ENCODE data around the gene PAX4. TPM values are rescaled to one million over a fixed set of nuclear protein-coding genes. Genes with fewer than 3 reads are reported as not detected.

The PAX4 gene
- total RNA-seq, 1 experiment from 2014 or later = not detected

DNA sequence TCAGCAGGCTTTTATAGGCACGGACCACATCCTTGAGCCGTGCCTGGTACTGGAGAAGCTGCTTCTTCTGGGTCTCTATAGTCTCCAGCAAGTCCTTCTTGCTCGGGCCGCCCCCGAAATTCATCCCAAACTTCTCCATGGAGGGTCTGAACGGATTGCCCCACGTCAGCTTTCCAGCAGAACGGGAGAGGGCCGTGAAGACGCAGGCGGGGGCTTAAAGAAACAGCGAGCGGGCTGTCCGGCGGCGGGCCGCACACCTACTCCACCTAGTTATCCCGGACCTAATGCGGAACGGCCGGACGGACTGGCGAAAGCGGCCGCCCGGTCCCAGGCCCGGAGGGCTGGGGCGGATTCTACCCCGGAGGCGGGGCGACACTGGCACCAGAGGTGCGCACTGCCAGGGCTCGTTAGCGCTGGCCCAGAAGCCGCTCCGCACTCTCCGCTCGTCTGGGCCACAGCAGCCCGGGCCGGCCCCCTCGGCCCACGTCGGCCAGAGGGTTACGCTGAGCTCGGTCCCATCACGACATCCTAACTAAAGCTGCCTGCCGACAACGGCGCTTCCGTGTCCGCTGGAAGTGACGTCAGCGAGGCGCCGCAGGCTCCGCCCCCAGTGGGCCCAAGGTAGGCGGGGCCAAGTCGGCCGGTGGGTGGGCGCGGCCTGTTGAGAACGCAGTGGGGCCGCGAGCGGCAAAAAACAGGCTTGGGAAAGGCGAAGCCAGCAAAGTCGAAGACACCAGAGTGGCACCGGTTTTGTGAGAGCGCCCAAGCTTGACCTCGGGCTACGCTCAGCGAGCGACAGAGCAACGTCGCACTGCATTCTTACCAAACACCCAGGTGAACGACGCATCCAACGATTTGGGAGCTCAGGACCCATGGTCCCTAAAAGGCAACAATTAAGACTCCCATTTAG lies 32.6 kb downstream of the PAX4 start, which contains the start of gene GCC1:
Gene GCC1, minus strand, starts transcription at position 553 of the 910 bp plus-strand sequence. Its CDS starts 414 bp downstream, at position 139.
- Histone ChIP-seq H4K20me1 (ENCODE audit: insufficient read depth) (no peaks in the 10 kb centered on the region), H3K9ac (ENCODE audit: low read length) (peak within 1 kb of the TSS; percentile 83), H3K4me3 (replicated peaks in 1 of 2; ENCODE audit: low read depth in 1 of 2, low read length in 2 of 2) (peak within 1 kb of the TSS; percentile 88 to 94), H3K36me3 (ENCODE audit: control insufficient read depth in 1 of 2, insufficient read depth in 2 of 2, low read length in 2 of 2) (peaks cover 10 to 14% of the 10 kb centered on the region in 2 experiments; a peak in 3 of 4 replicates), H3K9me3 (ENCODE audit: control insufficient read depth in 1 of 2, insufficient read depth in 1 of 2, low read depth in 1 of 2, low read length in 2 of 2) (no peaks in the 10 kb centered on the region), H3K79me2 (ENCODE audit: insufficient read depth, low read length) (peaks cover 43% of the 10 kb centered on the region), H3K27ac (ENCODE audit: low read depth, low read length) (peak within 1 kb of the TSS; percentile 64), H3K4me2 (ENCODE audit: low read length) (peak within 1 kb of the TSS; percentile 77), H3K4me1 (ENCODE audit: control insufficient read depth in 1 of 2, insufficient read depth in 2 of 2, low read length in 2 of 2) (peaks cover 19 to 41% of the 10 kb centered on the region in 2 experiments; a peak in 3 of 4 replicates), H2AFZ (ENCODE audit: low read depth, low read length, poor library complexity, severe bottlenecking) (peak within 1 kb of the TSS; percentile 52), H3K9me2 (ENCODE audit: insufficient read depth) (no peaks in the 10 kb centered on the region), H3K27me3 (ENCODE audit: insufficient read depth, low read length) (no peaks in the 10 kb centered on the region)
- POLR2A ChIA-PET = no interaction called here
- TSS peak; percentile 49 for BruUV-seq (replicated peaks)
- ATAC-seq (peak; percentile 74), DNase-seq (ENCODE audit: low read depth, low spot score) (peak; percentile 82)
- intact Hi-C loops (cut with micrococcal nuclease) = loop anchor here (5.0 kb wide), 2 partner anchors 67 to 193 kb away; partner anchors contain the start of genes SND1 and ZNF800
- RAD21 ChIA-PET (ENCODE audit: low non-redundant PET in 1 of 2, low total read pairs in 2 of 2, uncharacterized antibody in 2 of 2, unreplicated experiment in 2 of 2) = interaction anchor here in 1 of 2 experiments (0.6 kb wide), 1 partner anchor 9 kb away, joined by 3 read pairs; no protein-coding TSS in a partner anchor
- CTCF ChIA-PET = interaction anchor here (1.3 kb wide), 1 partner anchor 44 kb away, joined by 4 read pairs; no protein-coding TSS in a partner anchor
- peak; percentile 62 for TF ChIP-seq POLR2A (IDR thresholded peaks at IDR 0.05; ENCODE audit: borderline replicate concordance, extremely low read depth, insufficient read depth, insufficient read length)
- no peak for TF ChIP-seq ELF1 (IDR thresholded peaks at IDR 0.05; ENCODE audit: borderline replicate concordance, low read depth)
- no peak for TF ChIP-seq FOSL1 (IDR thresholded peaks at IDR 0.05; ENCODE audit: low read depth)
- TF ChIP-seq EZH2 (IDR thresholded peaks at IDR 0.05) = no peak
- TF ChIP-seq EGR1 (IDR thresholded peaks at IDR 0.05; ENCODE audit: low read depth) = no peak
- TF ChIP-seq POLR2AphosphoS5 (IDR thresholded peaks at IDR 0.05; ENCODE audit: low read depth, low read length) = peak; percentile 96
- TF ChIP-seq ZNF274 (IDR thresholded peaks at IDR 0.05; ENCODE audit: low read depth, low read length) = no peak
- TF ChIP-seq, protein P1, sequence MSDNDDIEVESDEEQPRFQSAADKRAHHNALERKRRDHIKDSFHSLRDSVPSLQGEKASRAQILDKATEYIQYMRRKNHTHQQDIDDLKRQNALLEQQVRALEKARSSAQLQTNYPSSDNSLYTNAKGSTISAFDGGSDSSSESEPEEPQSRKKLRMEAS (IDR thresholded peaks at IDR 0.05) = no peak
- TF ChIP-seq ZFX (IDR thresholded peaks at IDR 0.05) = peak; percentile 85
- TF ChIP-seq, protein P2, sequence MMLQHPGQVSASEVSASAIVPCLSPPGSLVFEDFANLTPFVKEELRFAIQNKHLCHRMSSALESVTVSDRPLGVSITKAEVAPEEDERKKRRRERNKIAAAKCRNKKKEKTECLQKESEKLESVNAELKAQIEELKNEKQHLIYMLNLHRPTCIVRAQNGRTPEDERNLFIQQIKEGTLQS (IDR thresholded peaks at IDR 0.05) = no peak
- TF ChIP-seq, protein P3, sequence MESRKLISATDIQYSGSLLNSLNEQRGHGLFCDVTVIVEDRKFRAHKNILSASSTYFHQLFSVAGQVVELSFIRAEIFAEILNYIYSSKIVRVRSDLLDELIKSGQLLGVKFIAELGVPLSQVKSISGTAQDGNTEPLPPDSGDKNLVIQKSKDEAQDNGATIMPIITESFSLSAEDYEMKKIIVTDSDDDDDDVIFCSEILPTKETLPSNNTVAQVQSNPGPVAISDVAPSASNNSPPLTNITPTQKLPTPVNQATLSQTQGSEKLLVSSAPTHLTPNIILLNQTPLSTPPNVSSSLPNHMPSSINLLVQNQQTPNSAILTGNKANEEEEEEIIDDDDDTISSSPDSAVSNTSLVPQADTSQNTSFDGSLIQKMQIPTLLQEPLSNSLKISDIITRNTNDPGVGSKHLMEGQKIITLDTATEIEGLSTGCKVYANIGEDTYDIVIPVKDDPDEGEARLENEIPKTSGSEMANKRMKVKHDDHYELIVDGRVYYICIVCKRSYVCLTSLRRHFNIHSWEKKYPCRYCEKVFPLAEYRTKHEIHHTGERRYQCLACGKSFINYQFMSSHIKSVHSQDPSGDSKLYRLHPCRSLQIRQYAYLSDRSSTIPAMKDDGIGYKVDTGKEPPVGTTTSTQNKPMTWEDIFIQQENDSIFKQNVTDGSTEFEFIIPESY (IDR thresholded peaks at IDR 0.05; ENCODE audit: extremely low read depth, insufficient replicate concordance, low read length) = no peak
- no peak for TF ChIP-seq SP1 (IDR thresholded peaks at IDR 0.05; ENCODE audit: low read depth)
- TF ChIP-seq CEBPB (IDR thresholded peaks at IDR 0.05; ENCODE audit: low read depth) = no peak
- TF ChIP-seq, protein P4, sequence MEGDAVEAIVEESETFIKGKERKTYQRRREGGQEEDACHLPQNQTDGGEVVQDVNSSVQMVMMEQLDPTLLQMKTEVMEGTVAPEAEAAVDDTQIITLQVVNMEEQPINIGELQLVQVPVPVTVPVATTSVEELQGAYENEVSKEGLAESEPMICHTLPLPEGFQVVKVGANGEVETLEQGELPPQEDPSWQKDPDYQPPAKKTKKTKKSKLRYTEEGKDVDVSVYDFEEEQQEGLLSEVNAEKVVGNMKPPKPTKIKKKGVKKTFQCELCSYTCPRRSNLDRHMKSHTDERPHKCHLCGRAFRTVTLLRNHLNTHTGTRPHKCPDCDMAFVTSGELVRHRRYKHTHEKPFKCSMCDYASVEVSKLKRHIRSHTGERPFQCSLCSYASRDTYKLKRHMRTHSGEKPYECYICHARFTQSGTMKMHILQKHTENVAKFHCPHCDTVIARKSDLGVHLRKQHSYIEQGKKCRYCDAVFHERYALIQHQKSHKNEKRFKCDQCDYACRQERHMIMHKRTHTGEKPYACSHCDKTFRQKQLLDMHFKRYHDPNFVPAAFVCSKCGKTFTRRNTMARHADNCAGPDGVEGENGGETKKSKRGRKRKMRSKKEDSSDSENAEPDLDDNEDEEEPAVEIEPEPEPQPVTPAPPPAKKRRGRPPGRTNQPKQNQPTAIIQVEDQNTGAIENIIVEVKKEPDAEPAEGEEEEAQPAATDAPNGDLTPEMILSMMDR (IDR thresholded peaks at IDR 0.05 in 2 of 3, conservative IDR thresholded peaks at IDR 0.05 in 1 of 3; ENCODE audit: borderline replicate concordance in 1 of 3, insufficient read depth in 1 of 3, low read depth in 2 of 3, low read length in 2 of 3) = no peak
- TF ChIP-seq RAD21 (IDR thresholded peaks at IDR 0.05; ENCODE audit: low read depth) = no peak
- TF ChIP-seq, protein P5, sequence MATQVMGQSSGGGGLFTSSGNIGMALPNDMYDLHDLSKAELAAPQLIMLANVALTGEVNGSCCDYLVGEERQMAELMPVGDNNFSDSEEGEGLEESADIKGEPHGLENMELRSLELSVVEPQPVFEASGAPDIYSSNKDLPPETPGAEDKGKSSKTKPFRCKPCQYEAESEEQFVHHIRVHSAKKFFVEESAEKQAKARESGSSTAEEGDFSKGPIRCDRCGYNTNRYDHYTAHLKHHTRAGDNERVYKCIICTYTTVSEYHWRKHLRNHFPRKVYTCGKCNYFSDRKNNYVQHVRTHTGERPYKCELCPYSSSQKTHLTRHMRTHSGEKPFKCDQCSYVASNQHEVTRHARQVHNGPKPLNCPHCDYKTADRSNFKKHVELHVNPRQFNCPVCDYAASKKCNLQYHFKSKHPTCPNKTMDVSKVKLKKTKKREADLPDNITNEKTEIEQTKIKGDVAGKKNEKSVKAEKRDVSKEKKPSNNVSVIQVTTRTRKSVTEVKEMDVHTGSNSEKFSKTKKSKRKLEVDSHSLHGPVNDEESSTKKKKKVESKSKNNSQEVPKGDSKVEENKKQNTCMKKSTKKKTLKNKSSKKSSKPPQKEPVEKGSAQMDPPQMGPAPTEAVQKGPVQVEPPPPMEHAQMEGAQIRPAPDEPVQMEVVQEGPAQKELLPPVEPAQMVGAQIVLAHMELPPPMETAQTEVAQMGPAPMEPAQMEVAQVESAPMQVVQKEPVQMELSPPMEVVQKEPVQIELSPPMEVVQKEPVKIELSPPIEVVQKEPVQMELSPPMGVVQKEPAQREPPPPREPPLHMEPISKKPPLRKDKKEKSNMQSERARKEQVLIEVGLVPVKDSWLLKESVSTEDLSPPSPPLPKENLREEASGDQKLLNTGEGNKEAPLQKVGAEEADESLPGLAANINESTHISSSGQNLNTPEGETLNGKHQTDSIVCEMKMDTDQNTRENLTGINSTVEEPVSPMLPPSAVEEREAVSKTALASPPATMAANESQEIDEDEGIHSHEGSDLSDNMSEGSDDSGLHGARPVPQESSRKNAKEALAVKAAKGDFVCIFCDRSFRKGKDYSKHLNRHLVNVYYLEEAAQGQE (IDR thresholded peaks at IDR 0.05; ENCODE audit: low read depth) = no peak
- TF ChIP-seq TCF7L2 (IDR thresholded peaks at IDR 0.05; ENCODE audit: borderline replicate concordance, extremely low read depth, insufficient read depth, insufficient read length) = peak; percentile 53

Data from HCT116 (cell line).